GM19099 (cell line): ENCODE results near the gene PAX9.

ENCODE experiments used
- POLR2A ChIP-seq: IDR thresholded peaks from 3 replicates; pipeline ENCODE4 v1.6.1; 2011; ENCODE audit warnings: low read depth; ENCODE audit not compliant: insufficient read length; ENCODE audit errors: extremely low read depth

PAX9 gene

DNA sequence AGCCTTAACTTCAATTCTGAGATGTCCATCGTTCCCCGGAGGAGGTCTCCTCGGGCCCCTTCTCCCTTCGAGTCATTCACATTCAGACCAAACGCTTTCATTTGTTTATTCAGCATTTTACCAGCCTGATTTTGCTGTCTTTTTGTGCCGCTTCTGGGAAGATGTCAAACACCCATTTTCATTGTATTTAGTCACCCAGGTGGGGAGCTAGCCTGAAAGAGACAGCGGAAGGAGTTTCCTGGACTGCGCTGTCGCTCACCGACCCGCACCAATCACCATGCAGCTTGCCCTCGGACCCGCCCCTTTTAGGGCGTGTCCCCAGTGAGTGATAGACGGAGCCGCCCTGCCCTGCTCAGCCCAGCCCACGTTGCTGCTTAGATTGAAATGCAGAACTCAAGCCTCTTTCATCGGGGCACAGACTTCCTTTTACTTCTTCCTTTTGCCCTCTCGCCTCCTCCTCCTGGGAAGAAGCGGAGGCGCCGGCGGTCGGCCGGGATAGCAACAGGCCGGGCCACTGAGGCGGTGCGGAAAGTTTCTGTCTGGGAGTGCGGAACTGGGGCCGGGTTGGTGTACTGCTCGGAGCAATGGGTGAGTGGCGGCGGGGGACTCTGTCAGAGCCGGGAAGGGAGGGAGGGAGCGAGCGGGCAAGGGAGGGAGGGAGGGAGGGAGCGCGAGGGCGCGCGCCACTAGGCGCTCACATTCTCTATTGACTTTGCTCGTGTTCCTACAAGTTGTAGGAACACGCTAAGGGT lies at the start of gene PAX9:
TSS of gene PAX9 (plus strand) at position 355 of the 752 bp plus-strand sequence. CDS start at position 585, 230 bp downstream.
- no peak for TF ChIP-seq POLR2A

DNA sequence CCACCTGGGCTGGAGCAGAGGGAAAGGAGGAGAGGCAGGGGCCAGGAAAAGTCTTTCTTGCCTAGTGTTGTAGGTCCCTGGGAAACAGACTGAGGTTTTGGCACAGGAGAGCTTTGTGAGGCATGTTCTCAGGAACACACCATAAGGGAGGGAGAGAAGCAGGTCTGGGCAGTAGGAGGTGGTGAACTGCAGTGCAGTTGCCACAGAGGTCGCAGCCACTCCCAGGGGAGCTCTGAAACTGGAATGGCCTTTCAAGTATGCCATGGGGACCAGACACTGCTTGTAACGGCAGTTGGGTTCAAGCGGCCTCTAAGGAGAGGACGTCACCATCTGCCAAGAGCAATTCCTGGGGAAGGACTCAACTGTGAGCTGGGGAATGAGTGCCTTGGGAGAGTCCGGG lies 43.8 kb upstream of the PAX9 start:
- TF ChIP-seq POLR2A = no peak

- no peak for TF ChIP-seq POLR2A
Observed at GRCh38 chr14:36618641-36619040, 43.0 kb upstream of the PAX9 start.

DNA sequence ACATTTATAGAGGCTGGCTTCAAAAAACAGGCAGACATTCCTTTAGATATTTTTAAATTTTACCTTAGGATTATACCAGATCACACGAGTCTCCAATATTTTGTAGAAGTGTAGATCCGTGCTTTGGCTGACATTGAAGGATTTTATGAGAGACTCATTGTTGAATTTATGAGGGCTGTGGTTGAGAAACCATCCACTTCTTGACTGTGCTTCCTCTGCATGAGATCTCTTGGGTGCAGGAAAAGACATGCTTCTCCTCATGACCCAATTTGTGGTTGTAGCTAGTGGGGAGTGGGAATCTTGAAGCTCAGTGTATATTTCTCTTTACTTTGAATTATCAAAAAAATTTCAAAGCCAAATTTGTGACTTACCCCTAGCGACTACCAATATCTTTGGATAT lies 42.5 kb upstream of the PAX9 start:
- TF ChIP-seq POLR2A = no peak

GRCh38 chr14:36619853-36620252 lies 41.8 kb upstream of the PAX9 start:
- TF ChIP-seq POLR2A = no peak

DNA sequence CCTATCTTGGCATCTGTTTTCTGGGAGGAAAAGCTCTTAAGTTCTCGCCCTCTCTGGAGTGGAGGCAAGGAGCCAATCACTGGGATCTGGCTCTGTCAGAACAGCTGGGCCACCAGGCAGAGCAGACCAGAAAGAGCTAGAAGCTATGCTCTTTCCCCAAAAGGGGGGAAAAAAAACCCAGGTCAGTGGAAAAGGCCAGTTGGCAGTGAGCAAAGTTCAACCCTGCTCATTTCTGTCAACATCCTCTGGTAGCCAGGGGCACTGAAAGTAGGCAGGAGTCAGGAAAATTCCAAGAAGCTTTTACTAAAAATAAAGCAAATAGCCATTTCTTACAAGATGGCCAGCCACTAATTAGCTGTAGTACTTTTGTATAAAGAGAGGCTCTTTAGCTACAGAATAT lies 36.6 kb upstream of the PAX9 start:
- no peak for TF ChIP-seq POLR2A

- TF ChIP-seq POLR2A = no peak
Observed at GRCh38 chr14:36625436-36625835, 36.2 kb upstream of the PAX9 start.

GRCh38 chr14:36626151-36626550 lies 35.5 kb upstream of the PAX9 start:
- TF ChIP-seq POLR2A = no peak

GRCh38 chr14:36627981-36628380 lies 33.7 kb upstream of the PAX9 start:
- TF ChIP-seq POLR2A = no peak

DNA sequence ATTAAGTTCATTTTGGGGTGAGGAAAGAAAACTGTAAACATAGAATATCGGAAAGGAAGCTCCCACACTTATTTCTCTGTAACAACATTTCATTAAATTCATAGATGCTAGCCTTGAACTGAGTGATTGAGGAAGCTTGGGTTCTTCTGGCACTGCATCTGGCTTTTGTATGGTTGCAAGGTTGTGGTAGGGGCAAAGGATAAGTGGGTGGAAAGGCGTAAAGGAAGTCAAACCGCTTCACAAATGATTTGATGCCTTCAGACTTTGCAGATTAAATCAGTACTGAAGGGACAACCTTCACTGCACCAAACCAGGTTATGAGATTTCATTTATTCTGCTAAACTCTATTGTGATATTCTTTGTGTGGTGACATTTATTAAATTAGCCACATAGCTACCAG lies 28.1 kb upstream of the PAX9 start:
- no peak for TF ChIP-seq POLR2A

DNA sequence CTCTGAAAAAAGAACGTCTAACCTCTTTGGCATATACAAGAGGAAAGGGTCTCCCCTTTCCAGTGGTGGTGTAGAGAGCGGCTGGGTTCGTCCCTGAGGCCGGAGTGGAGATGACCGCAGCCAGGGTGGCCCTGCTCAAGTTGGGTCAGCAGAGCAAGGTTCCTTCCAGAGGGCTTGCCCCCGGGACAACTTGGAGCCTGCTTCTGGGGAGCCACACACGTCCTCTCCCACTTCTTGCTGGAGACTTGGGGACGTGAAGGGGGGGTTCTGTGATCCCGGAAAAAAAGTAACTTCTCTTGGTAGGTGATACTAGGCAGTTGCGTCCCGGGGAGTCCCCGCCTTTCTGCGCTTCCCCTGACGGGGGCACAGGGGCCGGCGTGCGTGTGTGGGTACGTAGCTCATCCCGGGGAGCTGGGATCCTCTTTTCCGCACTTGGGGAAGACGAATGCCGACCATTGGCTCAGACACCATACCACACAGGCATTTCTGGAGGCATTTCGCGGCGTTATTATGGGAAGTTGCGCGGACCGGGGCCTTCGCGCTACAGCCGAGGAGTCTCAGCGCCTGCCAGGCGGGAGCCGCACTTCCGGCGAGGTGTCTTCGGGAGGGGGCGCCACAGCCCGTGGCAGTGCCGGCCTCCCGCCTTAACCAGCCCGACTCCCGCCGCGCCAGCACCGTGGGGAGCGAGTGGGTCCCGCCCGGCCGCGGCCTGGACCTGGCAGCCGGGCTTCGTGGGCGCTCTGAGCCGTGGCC lies 14.8 kb upstream of the PAX9 start:
- TF ChIP-seq POLR2A = no peak

GRCh38 chr14:36647417-36647823 lies 14.2 kb upstream of the PAX9 start:
- no peak for TF ChIP-seq POLR2A

- TF ChIP-seq POLR2A = no peak
Observed at GRCh38 chr14:36647824-36648753, 13.6 kb upstream of the PAX9 start.

DNA sequence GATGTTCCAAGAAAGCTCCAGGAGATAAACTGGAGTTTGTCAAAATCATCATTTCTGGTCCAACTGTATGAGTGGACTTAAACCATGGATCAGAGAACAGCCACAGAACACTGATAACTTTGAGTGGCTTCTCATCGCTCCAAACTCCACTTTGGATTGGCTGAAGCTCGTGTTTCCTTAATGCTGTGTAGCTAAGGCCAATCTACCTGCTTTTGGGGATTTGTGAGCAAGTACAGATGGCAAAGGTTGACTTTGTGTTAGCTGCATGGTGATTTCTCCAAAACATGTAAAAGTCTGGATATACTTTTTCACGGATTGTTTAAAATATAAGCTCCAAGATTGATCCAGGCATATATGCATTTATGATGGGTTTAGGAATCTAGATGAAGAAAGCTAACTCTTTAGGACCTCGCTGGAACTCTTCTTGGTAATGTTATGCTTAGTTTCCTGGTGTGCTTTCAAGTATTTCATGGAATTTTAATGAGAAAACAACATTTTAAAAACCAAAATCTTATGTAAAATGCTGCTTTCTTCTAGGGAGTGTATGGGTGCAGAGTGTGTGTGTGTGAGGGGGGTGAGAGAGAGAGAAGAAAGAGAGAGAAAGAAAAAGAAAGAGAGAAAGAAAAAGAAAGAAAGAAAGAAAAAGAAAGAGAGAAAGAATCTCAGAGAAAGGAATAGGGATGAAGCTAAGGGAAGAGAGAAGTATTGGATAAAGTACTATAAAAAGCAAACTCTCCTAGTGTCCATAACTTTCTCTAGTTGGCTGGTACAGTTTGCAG lies 11.6 kb upstream of the PAX9 start:
- no peak for TF ChIP-seq POLR2A
